CD14-positive monocyte (primary cell): ENCODE measurements around the gene VWA5B1. TPM values are rescaled to one million over a fixed set of nuclear protein-coding genes. Genes with fewer than 3 reads are reported as not detected.

ENCODE experiments used
- DNase-seq, 3 donors: peaks; one replicate each; pipeline ENCODE4 v3.0.0-alpha.2; 2011 to 2022
- H2AFZ ChIP-seq: 2 replicates; pipeline ENCODE4 v1.6.0; 2012; ENCODE audit warnings: mild to moderate bottlenecking, low read depth, low read length, inconsistent platforms; ENCODE audit not compliant: insufficient read depth, poor library complexity, severe bottlenecking
- H3K27ac ChIP-seq, 2 donors: 1 replicate in 1 of 2; 2 replicates in 1 of 2; pipeline ENCODE4 v1.5.1; 2012 to 2013; ENCODE audit warnings: low read length in 2 of 2, control low read depth in 1 of 2, inconsistent platforms in 1 of 2, low read depth in 1 of 2, mild to moderate bottlenecking in 1 of 2
- H3K27me3 ChIP-seq, 2 donors: one replicate each; pipeline versions ENCODE4 v1.6.0 to v1.6.1; 2011 to 2013; ENCODE audit warnings: low read length in 2 of 2; ENCODE audit not compliant: control insufficient read depth in 2 of 2, insufficient read depth in 2 of 2
- H3K36me3 ChIP-seq, 2 donors: replicated peaks in 1 of 2; 1 replicate in 1 of 2; 2 replicates in 1 of 2; pipeline versions ENCODE4 v1.5.1 to v1.6.1; 2012 to 2013; ENCODE audit warnings: low read length in 2 of 2, control low read depth in 1 of 2, inconsistent platforms in 1 of 2, mild to moderate bottlenecking in 1 of 2; ENCODE audit not compliant: insufficient read depth in 2 of 2, control insufficient read depth in 1 of 2
- H3K4me1 ChIP-seq, 2 donors: 1 replicate in 1 of 2; 2 replicates in 1 of 2; pipeline versions ENCODE4 v1.5.1 to v1.6.1; 2012 to 2013; ENCODE audit warnings: low read length in 2 of 2, control low read depth in 1 of 2, inconsistent platforms in 1 of 2, mild to moderate bottlenecking in 1 of 2, moderate library complexity in 1 of 2; ENCODE audit not compliant: insufficient read depth in 2 of 2, control insufficient read depth in 1 of 2
- H3K4me2 ChIP-seq: replicated peaks from 2 replicates; pipeline ENCODE3; 2012; ENCODE audit warnings: low read length, moderate library complexity, mild to moderate bottlenecking; ENCODE audit not compliant: poor library complexity, severe bottlenecking; ENCODE audit errors: extremely low read depth
- H3K4me3 ChIP-seq, 3 experiments: fragments of 200-600 bp in 1 of 3; sonication (generic) in 1 of 3; replicated peaks in 1 of 3; 1 replicate in 2 of 3; 2 replicates in 1 of 3; pipeline ENCODE4 v1.5.1; 2011 to 2013; ENCODE audit warnings: low read length in 3 of 3, mild to moderate bottlenecking in 3 of 3, control low read depth in 2 of 3, low read depth in 2 of 3, inconsistent platforms in 1 of 3, moderate library complexity in 1 of 3
- H3K79me2 ChIP-seq: 2 replicates; pipeline ENCODE4 v1.6.0; 2012; ENCODE audit warnings: mild to moderate bottlenecking, control low read depth, inconsistent platforms, low read length, moderate library complexity; ENCODE audit not compliant: insufficient read depth
- H3K9ac ChIP-seq: 2 replicates; pipeline ENCODE4 v1.6.0; 2017; ENCODE audit warnings: low read length, mild to moderate bottlenecking; ENCODE audit not compliant: insufficient read depth, poor library complexity, severe bottlenecking
- H3K9me3 ChIP-seq, 2 donors: replicated peaks in 1 of 2; 1 replicate in 1 of 2; 2 replicates in 1 of 2; pipeline versions ENCODE4 v1.5.1 to v1.6.1; 2012 to 2013; ENCODE audit warnings: low read length in 2 of 2, control low read depth in 1 of 2; ENCODE audit not compliant: control insufficient read depth in 1 of 2, insufficient read depth in 1 of 2
- H4K20me1 ChIP-seq: 2 replicates; pipeline ENCODE4 v1.6.0; 2012; ENCODE audit warnings: mild to moderate bottlenecking, low read length, control low read depth, moderate library complexity; ENCODE audit not compliant: insufficient read depth
- H3K27ac Mint-ChIP-seq, 7 donors: one replicate each; pipeline ENCODE4 v1.8.0; 2020; ENCODE audit warnings: mild to moderate bottlenecking in 7 of 7, mixed read lengths in 7 of 7, moderate library complexity in 6 of 7, inconsistent platforms in 2 of 7
- H3K27me3 Mint-ChIP-seq, 3 donors: one replicate each; pipeline ENCODE4 v1.8.0; 2021 to 2022; ENCODE audit warnings: low read depth in 3 of 3, mild to moderate bottlenecking in 3 of 3, mixed read lengths in 3 of 3, moderate library complexity in 3 of 3, inconsistent platforms in 1 of 3
- H3K36me3 Mint-ChIP-seq, 2 donors: one replicate each; pipeline ENCODE4 v1.8.0; 2020; ENCODE audit warnings: mixed read lengths in 2 of 2, inconsistent platforms in 1 of 2, mild to moderate bottlenecking in 1 of 2
- H3K4me1 Mint-ChIP-seq: one replicate; pipeline ENCODE4 v1.8.0; 2020; ENCODE audit warnings: mild to moderate bottlenecking, mixed read lengths
- H3K4me3 Mint-ChIP-seq, 2 donors: one replicate each; pipeline ENCODE4 v1.8.0; 2020; ENCODE audit warnings: mild to moderate bottlenecking in 2 of 2, mixed read lengths in 2 of 2, moderate library complexity in 1 of 2
- H3K9me3 Mint-ChIP-seq, 7 donors: one replicate each; pipeline ENCODE4 v1.8.0; 2020 to 2022; ENCODE audit warnings: mixed read lengths in 7 of 7, mild to moderate bottlenecking in 6 of 7, moderate library complexity in 6 of 7, inconsistent platforms in 2 of 7
- CTCF ChIP-seq: fragments of 200-600 bp; IDR thresholded peaks from one replicate; pipeline ENCODE4 v1.8.0; 2022; ENCODE audit warnings: antibody characterized with exemption, mild to moderate bottlenecking
- WGBS: methylation state at CpG from one replicate; pipeline ENCODE4 v1.1.5; 2013; ENCODE audit warnings: missing lambda C conversion rate; ENCODE audit not compliant: insufficient coverage; 5-methylcytosine and 5-hydroxymethylcytosine counted together
- intact Hi-C, 2 donors: fragments of 100-400 bp; cut with micrococcal nuclease; formaldehyde crosslinking; loops; one replicate each; pipeline versions ENCODE4 v1.15.0 to v1.15.1; 2023
- polyA minus RNA-seq: library from RNA; depleted of rRNA, polyadenylated mRNA; stranded (reverse); fragments of >200 nt; gene quantifications from 2 replicates; pipeline ENCODE4 v1.2.3, GENCODE V29; 2012
- polyA plus RNA-seq, 3 donors: library from polyadenylated mRNA; depleted of rRNA in 1 of 3; unstranded in 2 of 3; stranded (reverse) in 1 of 3; fragments of 300-500 nt in 2 of 3; fragments of >200 nt in 1 of 3; fragmentation: Illumina TruSeq in 2 of 3; gene quantifications; 1 replicate in 2 of 3; 2 replicates in 1 of 3; pipeline ENCODE4 v1.2.3, GENCODE V29; 2012 to 2021
- total RNA-seq, 12 experiments: library from RNA in 1 of 12; stranded (reverse) in 1 of 12; fragments of 120-200 nt in 1 of 12; gene quantifications; one replicate each; pipeline ENCODE4 v1.2.4 and lab custom pipeline; 2013 to 2026; ENCODE audit warnings: mixed read lengths in 6 of 12, inconsistent platforms in 1 of 12

VWA5B1 gene, protein sequence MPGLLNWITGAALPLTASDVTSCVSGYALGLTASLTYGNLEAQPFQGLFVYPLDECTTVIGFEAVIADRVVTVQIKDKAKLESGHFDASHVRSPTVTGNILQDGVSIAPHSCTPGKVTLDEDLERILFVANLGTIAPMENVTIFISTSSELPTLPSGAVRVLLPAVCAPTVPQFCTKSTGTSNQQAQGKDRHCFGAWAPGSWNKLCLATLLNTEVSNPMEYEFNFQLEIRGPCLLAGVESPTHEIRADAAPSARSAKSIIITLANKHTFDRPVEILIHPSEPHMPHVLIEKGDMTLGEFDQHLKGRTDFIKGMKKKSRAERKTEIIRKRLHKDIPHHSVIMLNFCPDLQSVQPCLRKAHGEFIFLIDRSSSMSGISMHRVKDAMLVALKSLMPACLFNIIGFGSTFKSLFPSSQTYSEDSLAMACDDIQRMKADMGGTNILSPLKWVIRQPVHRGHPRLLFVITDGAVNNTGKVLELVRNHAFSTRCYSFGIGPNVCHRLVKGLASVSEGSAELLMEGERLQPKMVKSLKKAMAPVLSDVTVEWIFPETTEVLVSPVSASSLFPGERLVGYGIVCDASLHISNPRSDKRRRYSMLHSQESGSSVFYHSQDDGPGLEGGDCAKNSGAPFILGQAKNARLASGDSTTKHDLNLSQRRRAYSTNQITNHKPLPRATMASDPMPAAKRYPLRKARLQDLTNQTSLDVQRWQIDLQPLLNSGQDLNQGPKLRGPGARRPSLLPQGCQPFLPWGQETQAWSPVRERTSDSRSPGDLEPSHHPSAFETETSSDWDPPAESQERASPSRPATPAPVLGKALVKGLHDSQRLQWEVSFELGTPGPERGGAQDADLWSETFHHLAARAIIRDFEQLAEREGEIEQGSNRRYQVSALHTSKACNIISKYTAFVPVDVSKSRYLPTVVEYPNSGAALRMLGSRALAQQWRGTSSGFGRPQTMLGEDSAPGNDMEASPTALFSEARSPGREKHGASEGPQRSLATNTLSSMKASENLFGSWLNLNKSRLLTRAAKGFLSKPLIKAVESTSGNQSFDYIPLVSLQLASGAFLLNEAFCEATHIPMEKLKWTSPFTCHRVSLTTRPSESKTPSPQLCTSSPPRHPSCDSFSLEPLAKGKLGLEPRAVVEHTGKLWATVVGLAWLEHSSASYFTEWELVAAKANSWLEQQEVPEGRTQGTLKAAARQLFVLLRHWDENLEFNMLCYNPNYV
- not detected for total RNA-seq (2013)
- polyA plus RNA-seq (not detected), polyA minus RNA-seq (not detected in 2 replicates), total RNA-seq (lab: John Stamatoyannopoulos, UW) (0 to 2.1 (median 0.05) reads per million in 11 experiments)

DNA sequence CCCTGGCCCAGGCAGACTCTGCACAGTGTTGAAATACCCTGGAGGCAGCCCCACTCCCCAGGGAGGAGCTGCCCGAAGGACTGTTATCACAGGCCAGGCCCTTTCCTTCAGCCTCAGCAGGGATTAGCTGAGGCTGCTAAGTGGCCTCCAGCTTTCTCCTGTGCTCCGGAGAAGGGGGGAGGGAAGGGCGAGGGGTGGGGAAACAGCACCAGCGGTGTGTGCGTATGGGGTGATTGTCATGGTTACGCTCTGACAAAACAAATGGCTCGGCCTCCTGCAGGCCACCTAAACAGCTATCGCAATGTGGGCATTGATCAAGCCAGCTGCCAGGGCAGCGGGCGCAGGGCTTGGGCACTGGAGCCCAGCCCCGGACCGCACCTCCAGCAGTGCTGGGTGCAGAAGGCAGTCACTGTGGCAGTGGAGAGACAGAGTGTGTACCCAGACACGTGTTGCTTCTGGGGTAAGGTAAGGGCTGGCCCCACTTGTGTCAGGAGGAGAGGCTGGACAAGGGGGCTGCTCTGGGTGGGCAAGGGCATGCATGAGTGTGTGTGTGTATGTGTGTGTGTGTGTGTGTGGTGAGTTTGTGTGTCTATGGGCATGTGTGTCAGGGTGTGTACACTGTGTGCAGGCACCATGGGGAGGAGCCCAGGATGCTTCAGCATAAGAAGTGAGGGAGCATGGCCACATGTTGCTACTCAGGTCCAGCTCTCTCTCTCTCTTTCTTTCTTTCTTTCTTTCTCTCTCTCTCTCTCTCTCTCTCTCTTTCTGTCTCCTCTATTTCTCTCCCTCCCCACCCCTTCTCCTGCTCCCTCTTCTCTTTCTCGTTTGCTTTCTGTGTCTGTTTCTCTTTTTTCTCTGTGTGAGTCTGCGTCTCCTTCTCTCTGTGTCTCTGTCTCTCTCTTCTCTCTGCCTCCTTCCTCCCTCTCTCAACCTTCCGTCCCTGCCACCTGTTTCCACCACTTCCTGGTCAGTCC, at the start of gene VWA5B1:
VWA5B1 (plus strand) TSS at position 252 of the 974 bp plus-strand sequence. CDS start 19,727 bp downstream, outside the sequence.
- intact Hi-C loops: no loop called here
- Mint-ChIP-seq H3K36me3 (no peaks in the 10 kb centered on the region), H3K27ac (no peak within 1 kb of the TSS), H3K9me3 (peaks cover 0 to 11% (median 0%) of the 10 kb centered on the region in 7 donors), H3K4me3 (peak within 1 kb of the TSS in 1 of 2 donors; percentile 66), H3K27me3 (peaks cover 34 to 41% (median 36%) of the 10 kb centered on the region in 3 donors), H3K4me1 (no peaks in the 10 kb centered on the region)
- Histone ChIP-seq H2AFZ (no peak within 1 kb of the TSS), H3K27me3 (peaks cover 0 to 31% of the 10 kb centered on the region in 2 donors), H3K4me3 (no peak within 1 kb of the TSS), H3K9ac (no peak within 1 kb of the TSS), H4K20me1 (no peaks in the 10 kb centered on the region), H3K4me1 (no peaks in the 10 kb centered on the region), H3K27ac (no peak within 1 kb of the TSS), H3K36me3 (no peaks in the 10 kb centered on the region), H3K4me2 (no peak within 1 kb of the TSS), H3K9me3 (no peaks in the 10 kb centered on the region), H3K79me2 (no peaks in the 10 kb centered on the region)
- TF ChIP-seq CTCF: no peak
- DNase-seq: no peak
- WGBS: 34% methylated on average over 11 of the region's 16 CpGs
